BJ (cell line): Measurements from ENCODE around the gene SCYGR3. TPM values are rescaled to one million over a fixed set of nuclear protein-coding genes. Genes with fewer than 3 reads are reported as not detected.

Experiments
- CTCF ChIA-PET: fragments of 350-600 bp; formaldehyde crosslinking; extraction: SDS; loops from one replicate; lab custom pipeline; 2021; ENCODE audit warnings: antibody characterized with exemption, inconsistent platforms; lab: Yijun Ruan, JAX
- POLR2A ChIA-PET: fragments of 300-600 bp; sonication (Branson Sonifier 250); formaldehyde crosslinking; extraction: SDS; loops from one replicate; lab custom pipeline; 2021; ENCODE audit warnings: antibody characterized with exemption; lab: Charles Lee
- DNase-seq: peaks from one replicate; pipeline ENCODE4 v3.0.0-alpha.2; 2011; ENCODE audit warnings: low read depth
- H3K27me3 ChIP-seq: 2 replicates; pipeline ENCODE4 v1.6.0; 2011; ENCODE audit warnings: low read length; ENCODE audit not compliant: control insufficient read depth, insufficient read depth
- H3K36me3 ChIP-seq: 2 replicates; pipeline ENCODE4 v1.5.1; 2011; ENCODE audit warnings: low read length; ENCODE audit not compliant: control insufficient read depth, insufficient read depth
- H3K4me3 ChIP-seq: 2 replicates; pipeline ENCODE4 v1.5.1; 2011; ENCODE audit warnings: low read depth, mild to moderate bottlenecking, control low read depth, low read length
- CTCF ChIP-seq: IDR thresholded peaks from 2 replicates; pipeline ENCODE4 v1.5.1; 2011; ENCODE audit warnings: low read depth, mild to moderate bottlenecking, control low read depth, inconsistent platforms, low read length, moderate library complexity; ENCODE audit not compliant: insufficient read depth
- polyA plus RNA-seq: library from polyadenylated mRNA; depleted of rRNA; stranded (reverse); fragments of >200 nt; gene quantifications from 2 replicates; pipeline ENCODE4 v1.2.3, GENCODE V29; 2011; rRNA removed

Gene SCYGR3
- polyA plus RNA-seq, 1 experiment: not detected

- ChIA-PET POLR2A (interaction anchor here (0.7 kb wide), 1 partner anchor 8 kb away, joined by 4 read pairs; no protein-coding TSS in a partner anchor), CTCF (no interaction called here)
- H3K4me3 ChIP-seq: no peak overlapping the region
- no peak for TF ChIP-seq CTCF
- no peaks in the 10 kb centered on the region for H3K36me3 ChIP-seq
- no peak for DNase-seq
- no peaks in the 10 kb centered on the region for H3K27me3 ChIP-seq
Measured at GRCh38 chr2:227570615-227571014, 44.0 kb downstream of the SCYGR3 start.

GRCh38 chr2:227568852-227569169, 45.8 kb downstream of the SCYGR3 start:
- ChIA-PET CTCF (interaction anchor here (1.0 kb wide), 1 partner anchor 89 kb away, joined by 3 read pairs; no protein-coding TSS in a partner anchor), POLR2A (no interaction called here)
- no peaks in the 10 kb centered on the region for H3K36me3 ChIP-seq
- DNase-seq: no peak
- H3K4me3 ChIP-seq: no peak overlapping the region
- H3K27me3 ChIP-seq: no peaks in the 10 kb centered on the region
- TF ChIP-seq CTCF: no peak

GRCh38 chr2:227566012-227566411, 48.6 kb downstream of the SCYGR3 start:
- no peaks in the 10 kb centered on the region for H3K27me3 ChIP-seq
- no peak for TF ChIP-seq CTCF
- no peaks in the 10 kb centered on the region for H3K36me3 ChIP-seq
- DNase-seq: no peak
- POLR2A ChIA-PET: interaction anchor here (0.6 kb wide), 1 partner anchor 9 kb away, joined by 3 read pairs; no protein-coding TSS in a partner anchor
- H3K4me3 ChIP-seq: no peak overlapping the region
- CTCF ChIA-PET: no interaction called here

GRCh38 chr2:227565080-227565479, 49.6 kb downstream of the SCYGR3 start:
- no peak for TF ChIP-seq CTCF
- Histone ChIP-seq H3K4me3 (no peak overlapping the region), H3K27me3 (no peaks in the 10 kb centered on the region), H3K36me3 (no peaks in the 10 kb centered on the region)
- ChIA-PET CTCF (no interaction called here), POLR2A (no interaction called here)
- DNase-seq: no peak

Other genes with a start within 250 kb of the SCYGR3 start
- 0.56 and 1.3 TPM in 2 replicates for gene TM4SF20, start 235.5 kb downstream of the SCYGR3 start, polyA plus RNA-seq
- not detected in 2 replicates for gene SCYGR1, start 226.9 kb downstream of the SCYGR3 start, polyA plus RNA-seq
- 92.2 and 126 TPM in 2 replicates for gene AGFG1, start 142.7 kb downstream of the SCYGR3 start, polyA plus RNA-seq
- not detected in 2 replicates for gene SCYGR2, start 15.9 kb downstream of the SCYGR3 start, polyA plus RNA-seq
- gene SCYGR4, start 2.7 kb upstream of the SCYGR3 start, polyA plus RNA-seq: not detected in 2 replicates
- gene SCYGR5, start 52.0 kb upstream of the SCYGR3 start, polyA plus RNA-seq: not detected in 2 replicates
- 0.27 TPM in 1 of 2 replicates, not detected in the other for gene SLC19A3, start 103.2 kb upstream of the SCYGR3 start, polyA plus RNA-seq
- gene SCYGR6, start 109.9 kb upstream of the SCYGR3 start, polyA plus RNA-seq: not detected in 2 replicates
- not detected in 2 replicates for gene SCYGR7, start 113.5 kb upstream of the SCYGR3 start, polyA plus RNA-seq
- gene SCYGR8, start 131.1 kb upstream of the SCYGR3 start, polyA plus RNA-seq: not detected in 2 replicates
- gene CCL20, start 199.0 kb upstream of the SCYGR3 start, polyA plus RNA-seq: not detected in 2 replicates